ENCODE data around the gene PTPRU.

DNA sequence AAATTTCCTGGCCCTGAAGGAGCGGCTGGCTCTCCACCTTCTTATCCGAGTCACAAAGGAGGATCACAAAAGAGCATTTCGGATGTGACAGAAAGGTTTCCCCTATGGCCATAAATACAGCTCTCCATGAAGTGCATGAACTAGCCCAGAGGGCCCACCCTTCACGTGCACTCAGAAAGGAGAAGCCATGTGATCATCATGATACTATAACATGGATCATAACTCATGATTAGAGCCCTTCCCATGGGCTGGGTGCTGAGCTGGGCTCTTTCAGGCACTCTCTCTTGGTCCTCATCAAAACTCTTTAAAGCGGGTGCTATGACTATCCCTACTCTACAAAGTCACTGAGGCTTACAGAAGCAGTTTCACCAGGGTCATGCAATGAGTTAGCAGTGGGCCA, 135.0 kb downstream of the PTPRU start:
- TF ChIP-seq, protein P1, sequence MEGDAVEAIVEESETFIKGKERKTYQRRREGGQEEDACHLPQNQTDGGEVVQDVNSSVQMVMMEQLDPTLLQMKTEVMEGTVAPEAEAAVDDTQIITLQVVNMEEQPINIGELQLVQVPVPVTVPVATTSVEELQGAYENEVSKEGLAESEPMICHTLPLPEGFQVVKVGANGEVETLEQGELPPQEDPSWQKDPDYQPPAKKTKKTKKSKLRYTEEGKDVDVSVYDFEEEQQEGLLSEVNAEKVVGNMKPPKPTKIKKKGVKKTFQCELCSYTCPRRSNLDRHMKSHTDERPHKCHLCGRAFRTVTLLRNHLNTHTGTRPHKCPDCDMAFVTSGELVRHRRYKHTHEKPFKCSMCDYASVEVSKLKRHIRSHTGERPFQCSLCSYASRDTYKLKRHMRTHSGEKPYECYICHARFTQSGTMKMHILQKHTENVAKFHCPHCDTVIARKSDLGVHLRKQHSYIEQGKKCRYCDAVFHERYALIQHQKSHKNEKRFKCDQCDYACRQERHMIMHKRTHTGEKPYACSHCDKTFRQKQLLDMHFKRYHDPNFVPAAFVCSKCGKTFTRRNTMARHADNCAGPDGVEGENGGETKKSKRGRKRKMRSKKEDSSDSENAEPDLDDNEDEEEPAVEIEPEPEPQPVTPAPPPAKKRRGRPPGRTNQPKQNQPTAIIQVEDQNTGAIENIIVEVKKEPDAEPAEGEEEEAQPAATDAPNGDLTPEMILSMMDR (conservative IDR thresholded peaks at IDR 0.05), result no peak
- no peak for TF ChIP-seq EZH2 (IDR thresholded peaks at IDR 0.05; ENCODE audit: low read depth)

Measured in PC-9 (cell line).